Ovary (tissue), 3 donors: ENCODE measurements around the gene IL23R.

Experiments used
- EP300 ChIP-seq: sonication (generic); formaldehyde crosslinking; IDR thresholded peaks from one replicate; pipeline ENCODE4 v1.6.1; 2017; ENCODE audit warnings: antibody characterized with exemption
- POLR2A ChIP-seq: fragments of 450-650 bp; IDR thresholded peaks from one replicate; pipeline ENCODE4 v1.6.1; 2017; ENCODE audit warnings: antibody characterized with exemption, mild to moderate bottlenecking, moderate library complexity
- TF ChIP-seq, protein P1 (sequence below), 3 donors: fragments of 450-650 bp in 2 of 3; fragments of 200-600 bp in 1 of 3; IDR thresholded peaks; one replicate each; pipeline versions ENCODE4 v1.5.1 to v1.8.0; 2016 to 2022; ENCODE audit warnings: antibody characterized with exemption in 3 of 3, mild to moderate bottlenecking in 1 of 3
- donor health status: DM: no; HTN: no; CAD: no.

DNA sequence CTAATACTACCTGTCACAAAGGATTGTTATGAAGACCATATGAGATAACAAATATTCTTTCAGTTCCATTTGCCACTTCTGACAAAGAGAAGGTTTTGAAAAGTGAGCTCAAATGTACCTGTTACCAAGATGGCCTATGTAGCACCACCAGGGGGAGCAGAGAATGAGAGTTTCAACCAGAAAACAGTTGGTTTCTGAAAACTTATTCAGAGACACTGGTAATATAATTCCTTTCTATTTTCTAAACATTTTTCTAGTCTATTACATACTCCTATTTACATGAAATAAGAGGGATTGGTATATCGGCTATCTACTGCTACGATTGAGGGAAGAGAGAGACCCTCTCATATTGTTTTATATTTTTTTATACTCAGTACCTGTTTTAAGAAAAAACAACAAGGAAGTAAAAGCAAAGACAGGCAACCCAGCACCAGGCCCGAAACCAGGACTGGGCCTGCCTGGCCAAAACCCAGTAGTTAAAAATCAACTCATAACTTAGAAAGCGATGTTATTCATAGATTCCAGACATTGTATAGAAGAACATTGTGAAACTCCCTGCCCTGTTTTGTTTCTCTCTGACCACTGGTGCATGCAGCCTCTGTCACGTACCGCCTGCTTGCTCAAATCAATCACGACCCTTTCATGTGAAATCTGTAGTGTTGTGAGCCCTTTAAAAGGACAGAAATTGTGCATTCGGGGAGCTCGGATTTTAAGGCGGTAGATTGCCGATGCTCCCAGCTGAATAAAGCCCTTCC, 48.3 kb downstream of the IL23R start:
- TF ChIP-seq, protein P1, sequence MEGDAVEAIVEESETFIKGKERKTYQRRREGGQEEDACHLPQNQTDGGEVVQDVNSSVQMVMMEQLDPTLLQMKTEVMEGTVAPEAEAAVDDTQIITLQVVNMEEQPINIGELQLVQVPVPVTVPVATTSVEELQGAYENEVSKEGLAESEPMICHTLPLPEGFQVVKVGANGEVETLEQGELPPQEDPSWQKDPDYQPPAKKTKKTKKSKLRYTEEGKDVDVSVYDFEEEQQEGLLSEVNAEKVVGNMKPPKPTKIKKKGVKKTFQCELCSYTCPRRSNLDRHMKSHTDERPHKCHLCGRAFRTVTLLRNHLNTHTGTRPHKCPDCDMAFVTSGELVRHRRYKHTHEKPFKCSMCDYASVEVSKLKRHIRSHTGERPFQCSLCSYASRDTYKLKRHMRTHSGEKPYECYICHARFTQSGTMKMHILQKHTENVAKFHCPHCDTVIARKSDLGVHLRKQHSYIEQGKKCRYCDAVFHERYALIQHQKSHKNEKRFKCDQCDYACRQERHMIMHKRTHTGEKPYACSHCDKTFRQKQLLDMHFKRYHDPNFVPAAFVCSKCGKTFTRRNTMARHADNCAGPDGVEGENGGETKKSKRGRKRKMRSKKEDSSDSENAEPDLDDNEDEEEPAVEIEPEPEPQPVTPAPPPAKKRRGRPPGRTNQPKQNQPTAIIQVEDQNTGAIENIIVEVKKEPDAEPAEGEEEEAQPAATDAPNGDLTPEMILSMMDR (IDR thresholded peaks at IDR 0.05) = no peak
- TF ChIP-seq EP300 = no peak
- TF ChIP-seq POLR2A = no peak
